Measurements from ENCODE around the gene C2orf76.
"Not testable (repeated sequence)": the region's sequence is repeated elsewhere in the genome, so short reads cannot be mapped to it uniquely, and the experiment has no call there.

The C2orf76 gene

DNA sequence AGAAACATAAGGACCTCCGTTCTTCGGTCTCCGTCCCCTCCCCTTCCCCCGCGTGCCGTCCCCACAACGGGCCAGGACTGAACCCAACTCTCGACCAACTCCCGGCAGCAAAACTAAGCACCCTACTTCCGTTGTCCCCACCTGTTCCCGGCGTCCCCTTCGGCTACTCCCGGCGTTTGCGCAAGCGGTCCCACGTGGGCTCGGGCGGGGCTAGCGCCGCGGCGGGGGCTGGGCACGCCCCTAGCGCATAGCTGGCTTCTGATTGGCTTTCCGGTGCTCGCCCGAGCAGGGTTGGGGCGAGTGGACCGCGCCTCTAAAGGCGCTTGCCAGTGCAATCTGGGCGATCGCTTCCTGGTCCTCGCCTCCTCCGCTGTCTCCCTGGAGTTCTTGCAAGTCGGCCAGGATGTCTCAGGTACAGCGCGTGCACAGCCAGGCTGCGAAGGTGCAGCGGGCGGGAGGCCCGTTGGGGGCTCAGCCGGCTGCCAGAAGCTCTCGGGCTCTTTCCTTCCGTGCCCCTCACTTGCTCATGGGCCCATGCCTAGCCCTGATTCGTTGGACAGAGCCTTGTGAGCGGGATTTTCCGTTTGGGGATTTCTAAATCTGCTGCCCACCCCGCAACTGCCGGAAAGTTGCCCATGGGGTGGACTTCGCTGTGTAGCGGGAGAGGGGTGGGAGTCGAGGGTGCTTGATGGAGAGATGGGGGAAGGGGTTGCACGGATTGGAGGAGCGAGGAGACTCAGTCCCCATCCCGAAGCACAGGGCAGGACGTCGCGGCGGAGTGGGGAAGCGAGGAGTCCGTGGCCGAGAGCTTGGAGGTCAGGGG, at the start of gene C2orf76, which contains the start of gene DBI:
Gene C2orf76, minus strand, starts transcription at position 186 of the 823 bp plus-strand sequence. CDS start 26,875 bp downstream, outside the sequence.
Gene DBI, plus strand, starts transcription at position 329 of the 823 bp plus-strand sequence. Its CDS starts 75 bp downstream, at position 404.
- DNase-seq, result peak; percentile 91 to 92

DNA sequence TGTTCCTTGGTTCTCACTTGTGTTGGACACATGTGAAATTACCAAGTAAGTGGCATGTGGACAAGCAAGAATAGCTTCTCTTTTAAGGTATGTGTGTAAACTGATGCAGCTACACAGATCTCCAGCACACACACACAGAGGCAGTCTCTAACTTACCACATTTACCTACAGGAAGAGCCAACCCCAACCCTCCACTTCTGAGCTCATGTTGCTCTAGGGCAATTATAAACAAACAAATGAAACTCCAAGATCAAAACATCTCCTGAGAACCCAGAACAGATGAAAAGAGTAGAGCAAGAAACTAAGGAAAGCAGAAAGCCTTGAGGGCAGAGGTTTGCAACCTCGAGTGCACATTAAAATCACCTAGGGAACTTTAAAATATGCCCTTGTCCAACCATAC, 49.0 kb upstream of the C2orf76 start:
- DNase-seq, result no peak

DNA sequence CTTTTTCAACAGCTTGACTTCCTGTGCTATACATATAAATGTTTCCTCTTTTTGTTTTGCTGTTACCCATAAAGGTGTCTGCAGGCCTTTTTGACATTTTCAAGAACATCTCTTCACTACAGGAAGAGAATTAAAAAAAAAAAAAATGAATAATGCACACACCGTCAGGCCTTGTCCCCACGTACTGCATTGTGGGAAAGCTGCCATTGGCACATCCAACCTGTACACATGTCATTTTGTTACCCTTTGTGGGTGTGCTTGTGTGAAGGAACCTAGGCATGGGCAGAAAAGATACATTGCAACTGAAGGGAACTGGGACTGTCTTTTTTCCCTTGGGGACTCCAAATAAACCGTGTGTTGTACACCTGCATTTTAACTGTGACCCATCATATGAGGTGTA, 48.3 kb upstream of the C2orf76 start:
- no peak for DNase-seq

DNA sequence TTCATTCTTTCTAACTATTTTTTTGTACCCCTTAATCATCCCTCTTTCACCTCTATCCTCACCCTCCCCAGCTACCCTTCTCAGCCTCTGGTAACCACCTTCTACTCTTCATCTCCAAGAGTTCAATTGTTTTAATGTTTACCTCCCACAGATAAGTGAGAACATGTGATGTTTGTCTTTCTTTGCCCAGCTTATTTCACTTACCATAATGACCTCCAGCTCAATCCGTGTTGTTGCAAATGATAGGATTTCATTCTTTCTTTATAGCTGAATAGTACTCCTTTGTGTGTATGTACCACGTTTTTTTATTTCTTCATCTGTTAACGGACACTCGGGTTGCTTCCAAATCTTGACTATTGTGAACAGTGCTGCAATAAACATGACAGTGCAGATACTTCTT, 42.9 kb upstream of the C2orf76 start:
- no peak for DNase-seq

- no peak for DNase-seq
Measured at GRCh38 chr2:119408221-119408619, 41.6 kb upstream of the C2orf76 start.

GRCh38 chr2:119407430-119408220, 41.0 kb upstream of the C2orf76 start:
- peak in 1 of 2 experiments; percentile 22 for DNase-seq

DNA sequence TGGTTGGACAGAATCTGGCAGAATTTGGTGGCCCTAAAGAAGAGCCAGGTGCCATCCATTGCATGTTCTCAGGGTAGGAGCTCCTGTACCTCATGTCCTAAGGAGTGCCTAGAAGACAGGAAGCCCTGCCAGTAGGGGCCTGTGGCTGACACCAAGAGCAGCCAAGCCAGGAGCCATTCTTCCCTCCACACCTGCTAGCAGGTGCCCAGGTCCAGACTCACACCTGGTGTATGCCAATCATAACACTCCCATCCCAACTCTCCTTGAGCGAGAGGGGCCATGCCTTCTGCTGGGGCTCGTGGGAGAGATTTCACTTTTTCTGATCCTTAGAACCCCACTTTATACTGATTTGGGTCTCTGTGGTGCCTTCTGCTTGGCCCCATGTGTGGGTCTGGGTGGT, 38.5 kb upstream of the C2orf76 start:
- no peak for DNase-seq

- not testable (repeated sequence) for DNase-seq
Measured at GRCh38 chr2:119403618-119404017, 37.0 kb upstream of the C2orf76 start.

DNA sequence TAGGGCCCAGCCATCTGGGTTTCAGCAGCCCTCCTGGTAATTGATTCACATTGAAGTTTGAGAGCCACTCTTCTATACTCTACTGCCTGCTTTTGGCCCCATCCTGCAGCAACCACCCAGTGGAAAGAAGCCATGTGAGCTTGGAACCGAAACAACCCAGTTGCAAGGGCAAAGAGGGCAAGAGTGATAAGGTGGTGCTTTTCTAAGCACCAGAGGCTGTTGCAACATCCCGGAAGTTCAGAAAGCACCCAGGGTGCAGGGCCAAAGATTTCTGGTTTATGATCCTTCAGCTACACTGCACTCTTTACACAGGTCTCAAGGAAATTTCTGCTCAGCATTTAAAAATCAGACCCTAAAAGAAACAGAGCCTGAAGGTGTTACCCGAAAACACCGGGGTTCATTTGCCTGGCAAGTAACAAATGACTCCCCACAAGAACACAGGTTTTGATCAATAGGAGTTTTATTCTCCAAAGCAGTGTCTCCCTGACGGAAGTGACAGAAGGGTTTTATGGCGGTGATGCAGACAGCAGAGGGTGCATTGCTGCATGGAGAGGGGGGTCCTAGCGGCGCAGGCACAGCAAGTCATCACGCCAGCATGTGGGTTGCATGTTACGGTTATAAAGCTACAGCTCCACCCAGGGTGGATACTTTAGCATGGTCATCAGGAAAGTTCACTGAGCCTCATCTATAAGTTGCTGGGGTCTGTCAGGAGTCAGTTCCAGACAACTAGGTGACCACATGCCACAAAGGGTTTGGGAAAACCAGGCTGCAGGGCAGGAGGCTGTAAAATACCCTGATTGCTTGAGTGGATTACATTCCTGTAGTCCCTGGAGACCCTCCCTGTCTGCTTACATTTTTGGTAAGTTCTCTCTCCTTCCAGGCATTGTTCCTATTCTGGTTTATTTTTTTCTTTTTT, 36.3 kb upstream of the C2orf76 start:
- no peak for DNase-seq

DNA sequence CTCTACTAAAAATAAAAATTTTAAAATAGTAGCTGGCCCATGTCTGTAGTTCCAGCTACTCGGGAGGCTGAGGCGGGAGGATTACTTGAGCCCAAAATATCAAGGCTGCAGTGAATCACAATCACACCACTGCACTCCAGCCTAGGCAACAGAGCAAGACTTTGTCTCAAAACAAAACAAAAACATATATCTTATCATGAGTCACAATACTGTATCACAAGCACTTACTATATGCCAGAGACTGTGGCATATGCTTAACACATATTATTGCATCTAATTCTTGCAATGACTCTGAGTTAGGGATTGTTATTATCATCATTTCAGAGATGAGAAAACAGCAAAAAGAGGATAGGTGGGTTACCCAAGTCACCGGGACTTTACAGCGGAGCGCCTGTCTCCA, 35.5 kb upstream of the C2orf76 start:
- no peak for DNase-seq

GRCh38 chr2:119397196-119397595, 30.6 kb upstream of the C2orf76 start:
- no peak for DNase-seq

DNA sequence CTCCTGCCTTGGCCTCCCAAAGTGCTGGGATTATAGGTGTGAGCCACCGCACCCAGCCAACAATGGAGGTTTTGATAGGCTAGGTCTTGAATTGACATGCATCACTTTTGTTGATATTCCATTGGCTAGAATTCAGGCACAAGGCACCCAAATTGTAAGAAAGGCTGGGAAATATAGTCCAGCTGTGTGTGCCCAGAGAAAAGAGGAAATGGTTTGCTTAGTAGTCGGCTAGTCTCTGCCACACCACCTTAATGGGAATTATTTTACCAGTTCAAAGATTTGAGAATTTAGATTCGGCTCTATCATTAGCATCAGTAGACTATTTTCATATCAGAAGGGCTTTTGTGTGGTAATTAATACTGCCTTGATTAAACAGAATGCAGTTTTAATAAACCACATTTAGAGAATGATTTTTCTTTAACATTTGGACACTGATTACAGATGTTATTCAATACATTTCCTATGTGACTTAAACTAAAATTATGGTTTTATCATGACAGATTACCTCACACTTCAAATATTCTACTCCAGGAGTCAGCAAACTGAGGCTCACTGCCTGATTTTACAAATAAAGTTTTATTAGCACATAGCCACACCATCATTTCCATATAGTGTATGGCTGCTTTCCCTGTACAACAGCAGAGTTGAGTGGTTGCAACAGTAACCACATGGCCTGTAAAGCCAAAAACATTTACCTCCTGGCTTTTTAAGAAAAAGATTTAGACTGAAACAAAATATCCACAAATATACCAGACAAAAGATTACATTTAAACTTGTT, 27.5 kb upstream of the C2orf76 start:
- no peak for DNase-seq

DNA sequence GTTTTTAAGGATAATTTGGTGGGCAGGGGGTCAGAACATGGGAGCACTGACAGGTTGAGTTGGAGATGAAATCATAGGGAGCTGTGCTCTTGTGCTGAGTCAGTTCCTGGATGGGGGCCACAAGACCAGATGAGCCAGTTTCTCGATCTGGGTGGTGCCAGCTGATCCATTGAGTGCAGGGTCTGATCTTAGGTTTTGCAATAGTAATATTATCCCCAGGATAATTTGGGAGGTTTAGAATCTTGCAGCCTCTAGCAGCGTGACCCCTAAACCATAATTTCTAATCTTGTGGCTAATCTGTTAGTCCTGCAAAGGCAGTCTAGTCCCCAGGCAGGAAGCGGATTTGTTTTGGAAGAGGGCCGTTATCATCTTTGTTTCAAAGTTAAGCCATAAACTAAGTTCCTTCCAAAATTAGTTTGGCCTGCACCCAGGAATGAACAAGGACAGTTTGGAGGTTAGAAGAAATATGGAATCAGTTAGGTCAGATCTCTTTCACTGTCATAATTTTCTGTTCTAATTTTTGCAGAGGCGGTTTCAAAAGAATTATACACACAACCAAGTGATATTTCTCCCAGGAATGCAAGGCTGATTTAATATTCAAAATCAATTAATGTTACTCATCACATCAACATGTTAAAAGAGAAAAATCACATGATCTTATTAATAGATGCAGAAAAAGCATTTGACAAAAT, 23.1 kb upstream of the C2orf76 start:
- DNase-seq, result no peak

DNA sequence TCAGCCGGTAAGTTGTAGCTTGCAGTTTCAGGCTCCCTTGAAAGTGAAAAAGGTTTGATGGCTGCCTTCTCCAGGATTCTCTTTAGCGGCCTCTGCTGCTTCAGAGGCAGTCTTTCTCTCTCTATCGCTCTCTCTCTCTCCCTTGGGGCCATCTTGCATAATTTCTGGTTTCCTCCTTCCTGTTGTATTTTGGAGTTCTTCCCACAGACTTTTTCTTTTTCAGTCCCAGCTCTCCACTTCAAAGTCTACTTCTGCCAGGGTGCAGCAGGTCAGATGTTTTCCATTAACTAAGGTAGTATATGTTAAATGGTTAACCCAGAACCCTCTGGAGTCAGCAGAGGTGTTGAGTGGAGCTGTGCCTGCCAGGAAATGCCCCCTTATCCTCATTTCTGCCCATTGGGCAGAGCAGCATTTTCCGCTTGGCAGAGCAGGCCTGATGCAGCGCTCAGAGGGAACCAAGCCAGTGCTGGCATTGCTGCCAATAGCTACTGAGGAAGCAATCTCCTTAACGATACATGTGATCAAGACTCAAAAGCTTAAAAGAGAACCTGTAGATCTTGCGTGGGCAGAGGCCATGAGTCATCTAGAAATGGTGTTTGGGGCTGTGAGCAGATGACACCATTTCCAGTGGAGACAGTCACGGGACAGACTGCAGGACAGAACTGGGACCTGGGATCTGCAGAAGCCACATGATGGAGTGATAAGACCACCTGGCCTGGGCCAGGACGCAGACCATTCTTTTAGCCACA, 20.9 kb upstream of the C2orf76 start:
- DNase-seq, result no peak

- DNase-seq, result no peak
Measured at GRCh38 chr2:119385466-119385865, 18.8 kb upstream of the C2orf76 start.

- no peak for DNase-seq
Measured at GRCh38 chr2:119384971-119385370, 18.3 kb upstream of the C2orf76 start.

DNA sequence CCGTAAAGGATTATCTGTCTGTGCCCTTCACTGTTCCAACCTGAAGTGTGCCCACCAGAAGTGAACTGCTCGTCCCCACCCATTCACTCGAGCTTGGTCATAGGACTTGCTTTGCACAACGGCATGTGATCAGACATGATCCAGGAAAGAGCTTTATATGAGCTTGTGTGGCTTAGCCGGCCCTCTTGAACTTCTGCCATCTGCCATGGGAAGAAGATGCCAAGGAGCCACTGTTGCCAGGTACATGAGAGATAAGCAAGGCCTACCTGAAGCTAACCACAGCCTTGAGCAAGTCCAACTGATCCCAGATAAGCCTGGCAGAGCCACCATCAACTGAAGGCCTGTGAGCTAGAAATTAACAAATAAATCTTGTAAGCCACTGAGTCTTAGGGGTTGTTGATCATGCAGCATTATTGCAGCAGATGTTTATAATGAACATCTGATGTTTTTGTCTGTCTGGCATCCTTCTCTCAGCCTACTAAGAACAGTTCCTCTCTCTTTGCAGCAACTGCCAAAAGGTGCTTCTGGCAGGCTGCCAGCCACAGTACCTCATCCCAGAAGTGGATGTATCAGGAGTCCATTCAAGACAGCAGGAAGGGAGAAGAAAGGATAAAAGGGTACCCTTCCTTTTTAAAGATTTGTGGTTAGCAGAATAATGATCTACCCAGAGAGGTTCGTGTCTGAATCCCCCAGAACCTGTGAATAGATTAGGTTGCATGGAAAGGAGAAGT, 16.9 kb upstream of the C2orf76 start:
- DNase-seq, result no peak

DNA sequence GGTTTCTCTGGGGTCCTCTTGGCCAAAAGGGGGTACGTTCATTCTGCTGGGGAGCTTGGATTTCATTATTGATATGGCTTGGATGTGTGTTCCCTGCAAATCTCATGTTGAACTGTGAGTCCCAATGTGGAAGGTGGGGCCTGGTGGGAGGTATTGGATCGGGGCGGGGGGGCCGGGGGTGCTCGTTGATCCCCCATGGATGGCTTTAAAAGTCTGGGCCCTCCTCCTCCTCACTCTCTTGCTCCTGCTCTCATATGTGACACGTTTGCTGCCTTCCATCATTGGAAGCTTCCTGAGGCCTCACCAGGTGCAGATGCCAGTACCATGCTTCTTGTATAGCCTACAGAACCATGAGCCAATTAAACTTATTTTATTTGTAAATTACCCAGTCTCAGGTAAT, 11.9 kb upstream of the C2orf76 start:
- no peak for DNase-seq

GRCh38 chr2:119377993-119378345, 11.3 kb upstream of the C2orf76 start:
- DNase-seq, result no peak
